ENCODE measurements around the gene LRRC70. TPM values are rescaled to one million over a fixed set of nuclear protein-coding genes. Genes with fewer than 3 reads are reported as not detected.

LRRC70 gene
- total and polyA plus RNA-seq, 2 experiments from 2014 or later = 0.15 to 1.7 TPM

- no peak overlapping the region for H3K27ac Mint-ChIP-seq
- no peak overlapping the region for H3K27ac ChIP-seq (ENCODE audit: low read depth)
- DNase-seq (ENCODE audit: low spot score) = no peak
- no peaks in the 10 kb centered on the region for H3K9me3 Mint-ChIP-seq
- no peaks in the 10 kb centered on the region for H3K27me3 Mint-ChIP-seq (ENCODE audit: insufficient read depth, low read depth, poor library complexity)
- no peaks in the 10 kb centered on the region; the same call in 2 of the 3 replicates for H3K36me3 Mint-ChIP-seq (ENCODE audit: low read depth)
- H3K4me3 ChIP-seq = no peak overlapping the region
- no peaks in the 10 kb centered on the region for H3K4me1 Mint-ChIP-seq
- ATAC-seq = no peak
- no peaks in the 10 kb centered on the region for H3F3A ChIP-seq (replicated peaks; ENCODE audit: low read depth)
- H3K79me2 ChIP-seq (replicated peaks; ENCODE audit: insufficient read depth) = no peaks in the 10 kb centered on the region
- H3K36me3 ChIP-seq (ENCODE audit: insufficient read depth) = no peaks in the 10 kb centered on the region; the same call in 1 of the 2 replicates
- no peak overlapping the region for H3K4me2 ChIP-seq
- no peaks in the 10 kb centered on the region for H3K4me1 ChIP-seq (ENCODE audit: insufficient read depth)
- H3K27me3 ChIP-seq (ENCODE audit: insufficient read depth) = no peaks in the 10 kb centered on the region
- H2AFZ ChIP-seq = no peak overlapping the region
- H4K20me1 ChIP-seq (replicated peaks; ENCODE audit: insufficient read depth) = no peaks in the 10 kb centered on the region
- TF ChIP-seq ZNF331 (CRISPR knock-in tag; IDR thresholded peaks at IDR 0.05; ENCODE audit: low read depth) (no peak), POLR2AphosphoS5 (IDR thresholded peaks at IDR 0.05; ENCODE audit: low read depth) (no peak), STAT1 (IDR thresholded peaks at IDR 0.05; ENCODE audit: unreplicated experiment) (no peak), JUNB (IDR thresholded peaks at IDR 0.05; ENCODE audit: unreplicated experiment) (no peak), CREB1 (CRISPR knock-in tag; IDR thresholded peaks at IDR 0.05; ENCODE audit: low read depth) (no peak)
- no peaks in the 10 kb centered on the region for H3K9me2 ChIP-seq (ENCODE audit: insufficient read depth)
- H3K4me3 Mint-ChIP-seq = no peak overlapping the region
Measured at GRCh38 chr5:62600560-62601252, 22.1 kb downstream of the LRRC70 start.

GRCh38 chr5:62603934-62604333 is 25.3 kb downstream of the LRRC70 start:
- ATAC-seq (no peak), DNase-seq (ENCODE audit: low spot score) (no peak)
- Mint-ChIP-seq H3K27ac (no peak overlapping the region), H3K36me3 (ENCODE audit: low read depth) (peaks cover 7% of the 10 kb centered on the region; the same call in 2 of the 3 replicates), H3K4me1 (no peaks in the 10 kb centered on the region), H3K27me3 (ENCODE audit: insufficient read depth, low read depth, poor library complexity) (no peaks in the 10 kb centered on the region), H3K9me3 (no peaks in the 10 kb centered on the region), H3K4me3 (no peak overlapping the region)
- Histone ChIP-seq H3K27ac (ENCODE audit: low read depth) (no peak overlapping the region), H2AFZ (no peak overlapping the region), H3K4me1 (ENCODE audit: insufficient read depth) (no peaks in the 10 kb centered on the region), H3K27me3 (ENCODE audit: insufficient read depth) (no peaks in the 10 kb centered on the region), H3K9me2 (ENCODE audit: insufficient read depth) (no peaks in the 10 kb centered on the region), H3K79me2 (replicated peaks; ENCODE audit: insufficient read depth) (no peaks in the 10 kb centered on the region), H3F3A (replicated peaks; ENCODE audit: low read depth) (no peaks in the 10 kb centered on the region), H3K4me3 (no peak overlapping the region), H3K4me2 (no peak overlapping the region), H3K36me3 (ENCODE audit: insufficient read depth) (no peaks in the 10 kb centered on the region; the same call in 1 of the 2 replicates), H4K20me1 (replicated peaks; ENCODE audit: insufficient read depth) (no peaks in the 10 kb centered on the region)
- TF ChIP-seq REST (IDR thresholded peaks at IDR 0.05; ENCODE audit: unreplicated experiment) (no peak), ZNF331 (CRISPR knock-in tag; IDR thresholded peaks at IDR 0.05; ENCODE audit: low read depth) (no peak), STAT1 (IDR thresholded peaks at IDR 0.05; ENCODE audit: unreplicated experiment) (no peak), ZNF462 (CRISPR knock-in tag; IDR thresholded peaks at IDR 0.05) (no peak), EZH2phosphoT487 (IDR thresholded peaks at IDR 0.05; ENCODE audit: unreplicated experiment) (no peak), ZNF114 (CRISPR knock-in tag; IDR thresholded peaks at IDR 0.05) (no peak), ETS1 (IDR thresholded peaks at IDR 0.05) (no peak)

Measured in GM23338 (cell line).